HEK293T (cell line): ENCODE measurements around the gene DNAH17.

Experiments
- CTCF ChIA-PET: fragments of 350-600 bp; formaldehyde crosslinking; extraction: SDS; loops from one replicate; lab custom pipeline; 2021; ENCODE audit warnings: antibody characterized with exemption, inconsistent platforms; lab: Yijun Ruan, JAX
- POLR2A ChIA-PET: fragments of 350-600 bp; formaldehyde crosslinking; extraction: SDS; loops from one replicate; lab custom pipeline; 2020; ENCODE audit warnings: antibody characterized with exemption, inconsistent platforms; lab: Yijun Ruan, JAX
- DNase-seq: peaks from one replicate; pipeline ENCODE4 v3.0.0; 2012; ENCODE audit warnings: mixed read lengths; ENCODE audit errors: extremely low spot score
- ARNT ChIP-seq: fragments of 450-650 bp; IDR thresholded peaks from 2 replicates; pipeline ENCODE4 v1.6.1; 2017; ENCODE audit warnings: mild to moderate bottlenecking
- BHLHE40 ChIP-seq: fragments of 450-650 bp; IDR thresholded peaks from 2 replicates; pipeline ENCODE4 v1.6.1; 2016; ENCODE audit warnings: mild to moderate bottlenecking, moderate library complexity, borderline replicate concordance
- CTBP1 ChIP-seq: fragments of 450-650 bp; IDR thresholded peaks from 2 replicates; pipeline ENCODE4 v1.6.1; 2016; ENCODE audit warnings: borderline replicate concordance
- ELF4 ChIP-seq: fragments of 450-650 bp; IDR thresholded peaks from 2 replicates; pipeline ENCODE4 v1.6.1; 2017; ENCODE audit warnings: antibody characterized with exemption
- FOXA1 ChIP-seq: fragments of 450-650 bp; IDR thresholded peaks from 2 replicates; pipeline ENCODE4 v1.6.1; 2016; ENCODE audit warnings: mild to moderate bottlenecking
- FOXK2 ChIP-seq: fragments of 450-650 bp; IDR thresholded peaks from 2 replicates; pipeline ENCODE4 v1.6.1; 2016; ENCODE audit warnings: mild to moderate bottlenecking
- FOXM1 ChIP-seq: fragments of 450-650 bp; IDR thresholded peaks from 2 replicates; pipeline ENCODE4 v1.6.1; 2017; ENCODE audit warnings: mild to moderate bottlenecking, borderline replicate concordance
- HDGF ChIP-seq: fragments of 450-650 bp; IDR thresholded peaks from 2 replicates; pipeline ENCODE4 v1.6.1; 2017; ENCODE audit warnings: antibody characterized with exemption, borderline replicate concordance
- L3MBTL2 ChIP-seq: fragments of 450-650 bp; conservative IDR thresholded peaks from 2 replicates; pipeline ENCODE4 v1.6.1; 2016; ENCODE audit warnings: mild to moderate bottlenecking
- LEF1 ChIP-seq: fragments of 450-650 bp; IDR thresholded peaks from 2 replicates; pipeline ENCODE4 v1.6.1; 2017; ENCODE audit warnings: mild to moderate bottlenecking, borderline replicate concordance
- NFRKB ChIP-seq: fragments of 450-650 bp; IDR thresholded peaks from 2 replicates; pipeline ENCODE4 v1.6.1; 2016; ENCODE audit warnings: mild to moderate bottlenecking, moderate library complexity
- PKNOX1 ChIP-seq: fragments of 450-650 bp; IDR thresholded peaks from 2 replicates; pipeline ENCODE4 v1.6.1; 2016
- SP1 ChIP-seq: fragments of 450-650 bp; IDR thresholded peaks from 2 replicates; pipeline ENCODE4 v1.6.1; 2017
- SUZ12 ChIP-seq: fragments of 450-650 bp; IDR thresholded peaks from 2 replicates; pipeline ENCODE4 v1.6.1; 2016; ENCODE audit warnings: mild to moderate bottlenecking
- TARDBP ChIP-seq: fragments of 450-650 bp; IDR thresholded peaks from 2 replicates; pipeline ENCODE4 v1.6.1; 2016
- ZNF384 ChIP-seq: fragments of 450-650 bp; IDR thresholded peaks from 2 replicates; pipeline ENCODE4 v1.6.1; 2016

The DNAH17 gene

GRCh38 chr17:78580277-78580804 is 3.1 kb upstream of the DNAH17 start:
- DNase-seq: no peak
- TF ChIP-seq PKNOX1 (no peak), SP1 (no peak), L3MBTL2 (no peak), ELF4 (no peak), LEF1 (no peak), ARNT (no peak), HDGF (no peak)
- CTCF ChIA-PET: interaction anchor here (1.0 kb wide), 1 partner anchor 127 kb away, joined by 3 read pairs; no protein-coding TSS in a partner anchor
- POLR2A ChIA-PET: no interaction called here

- ChIA-PET CTCF (interaction anchor here (0.6 kb wide), 1 partner anchor 278 kb away, joined by 6 read pairs; no protein-coding TSS in a partner anchor), POLR2A (no interaction called here)
- TF ChIP-seq ZNF384: no peak
- TF ChIP-seq SP1: no peak
- no peak for TF ChIP-seq LEF1
- TF ChIP-seq ELF4: no peak
- no peak for TF ChIP-seq HDGF
- TF ChIP-seq CTBP1: no peak
- no peak for TF ChIP-seq PKNOX1
- DNase-seq: no peak
These were observed 645 bp downstream of the DNAH17 start for GRCh38 chr17:78576389-78577112.

- TF ChIP-seq FOXM1 (no peak), ARNT (no peak), ELF4 (no peak), PKNOX1 (no peak), SUZ12 (no peak), BHLHE40 (no peak), SP1 (no peak), CTBP1 (no peak), TARDBP (no peak), LEF1 (no peak), ZNF384 (no peak), HDGF (no peak), L3MBTL2 (no peak), FOXA1 (no peak), FOXK2 (no peak), NFRKB (no peak)
- no peak for DNase-seq
- ChIA-PET POLR2A (no interaction called here), CTCF (no interaction called here)
These were observed 1.3 kb downstream of the DNAH17 start for GRCh38 chr17:78575899-78576298.

- TF ChIP-seq ELF4 (no peak), LEF1 (no peak), TARDBP (no peak), PKNOX1 (no peak), FOXM1 (no peak), ARNT (no peak), FOXK2 (no peak)
- ChIA-PET POLR2A (no interaction called here), CTCF (no interaction called here)
- DNase-seq: no peak
These were observed 1.9 kb downstream of the DNAH17 start for GRCh38 chr17:78575340-78575739.

- TF ChIP-seq FOXK2: no peak
- TF ChIP-seq CTBP1: no peak
- TF ChIP-seq NFRKB: no peak
- no peak for TF ChIP-seq ZNF384
- no peak for TF ChIP-seq LEF1
- TF ChIP-seq L3MBTL2: no peak
- TF ChIP-seq TARDBP: no peak
- no peak for TF ChIP-seq BHLHE40
- no peak for TF ChIP-seq ELF4
- TF ChIP-seq SUZ12: no peak
- CTCF ChIA-PET: no interaction called here
- POLR2A ChIA-PET: no interaction called here
- DNase-seq: no peak
These were observed 3.2 kb downstream of the DNAH17 start for GRCh38 chr17:78573955-78574354.
